SJCRH30 (cell line): Measurements from ENCODE around the gene OR13J1. TPM values are rescaled to one million over a fixed set of nuclear protein-coding genes. Genes with fewer than 3 reads are reported as not detected.
"Not testable (repeated sequence)": the region's sequence is repeated elsewhere in the genome, so short reads cannot be mapped to it uniquely, and the experiment has no call there.

Experiments used
- DNase-seq, 2 experiments: peaks; one replicate each; pipeline ENCODE4 v3.0.0-alpha.2; 2015 to 2020
- H3K27ac ChIP-seq: fragments of 250-450 bp; sonication (Bioruptor Pico); 2 replicates; pipeline ENCODE4 v1.5.1; 2020; ENCODE audit warnings: mild to moderate bottlenecking, moderate library complexity
- H3K27me3 ChIP-seq: fragments of 250-450 bp; sonication (Bioruptor Pico); 2 replicates; pipeline ENCODE4 v1.5.1; 2020; ENCODE audit warnings: mild to moderate bottlenecking, moderate library complexity
- H3K36me3 ChIP-seq: fragments of 250-450 bp; sonication (Bioruptor Pico); 2 replicates; pipeline ENCODE4 v1.5.1; 2020; ENCODE audit warnings: mild to moderate bottlenecking, moderate library complexity
- H3K4me1 ChIP-seq: fragments of 250-450 bp; sonication (Bioruptor Pico); 2 replicates; pipeline ENCODE4 v1.5.1; 2020; ENCODE audit warnings: mild to moderate bottlenecking, moderate library complexity
- H3K4me3 ChIP-seq: fragments of 250-450 bp; sonication (Bioruptor Pico); 2 replicates; pipeline ENCODE4 v1.5.1; 2020; ENCODE audit warnings: mild to moderate bottlenecking, moderate library complexity
- H3K9me3 ChIP-seq: fragments of 250-450 bp; sonication (Bioruptor Pico); replicated peaks from 2 replicates; pipeline ENCODE4 v1.5.1; 2020; ENCODE audit warnings: mild to moderate bottlenecking, moderate library complexity
- total RNA-seq: library from RNA; depleted of rRNA; stranded (reverse); fragments of >200 nt; shearing (Covaris generic); gene quantifications from 2 replicates; pipeline ENCODE4 v1.2.3, GENCODE V29; 2014

Gene OR13J1
- total RNA-seq, 1 experiment from 2014 or later, result not detected

DNA sequence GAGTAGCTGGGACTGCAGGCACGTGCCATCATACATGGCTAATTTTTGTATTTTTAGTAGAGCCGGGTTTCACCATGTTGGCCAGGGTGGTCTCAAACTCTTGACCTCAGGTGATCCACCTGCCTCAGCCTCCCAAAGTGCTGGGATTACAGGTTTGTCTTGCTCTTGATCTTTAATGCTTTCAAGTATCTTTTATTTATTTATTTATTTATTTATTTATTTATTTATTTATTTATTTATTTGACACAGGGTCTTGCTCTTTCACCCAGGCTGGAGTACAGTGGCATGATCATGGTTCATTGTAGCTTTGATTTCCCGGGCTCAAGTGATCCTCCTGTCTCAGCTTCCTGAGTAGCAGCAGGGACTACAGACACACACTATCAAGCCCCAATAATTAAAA lies 14.7 kb upstream of the OR13J1 start:
- H3K4me3 ChIP-seq, H3K27ac ChIP-seq, DNase-seq, H3K4me1 ChIP-seq, H3K27me3 ChIP-seq, H3K36me3 ChIP-seq, H3K9me3 ChIP-seq: not testable (repeated sequence)

DNA sequence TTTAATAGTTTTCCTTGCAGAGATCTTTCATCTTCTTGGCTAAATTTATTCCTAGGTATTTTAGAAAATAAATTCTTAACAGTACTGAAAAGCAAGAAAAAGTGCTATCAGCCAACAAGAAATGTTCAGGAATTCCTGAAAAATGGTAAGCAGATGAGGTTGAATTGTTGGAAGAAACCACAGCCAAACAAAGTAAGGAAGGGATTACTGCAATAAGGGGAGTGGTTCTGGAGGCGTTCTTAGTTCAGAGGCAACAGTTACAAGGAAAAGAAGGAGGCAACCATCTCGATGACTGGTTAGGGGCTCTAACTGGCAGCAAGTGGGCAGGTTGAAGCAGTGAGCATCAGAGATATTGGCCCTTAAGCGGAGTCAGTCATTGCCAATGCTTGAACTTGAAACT lies 12.8 kb upstream of the OR13J1 start:
- Histone ChIP-seq H3K27me3 (no peaks in the 10 kb centered on the region), H3K36me3 (no peaks in the 10 kb centered on the region), H3K27ac (no peak overlapping the region), H3K4me1 (no peaks in the 10 kb centered on the region), H3K4me3 (no peak overlapping the region), H3K9me3 (no peaks in the 10 kb centered on the region)
- DNase-seq, result no peak

DNA sequence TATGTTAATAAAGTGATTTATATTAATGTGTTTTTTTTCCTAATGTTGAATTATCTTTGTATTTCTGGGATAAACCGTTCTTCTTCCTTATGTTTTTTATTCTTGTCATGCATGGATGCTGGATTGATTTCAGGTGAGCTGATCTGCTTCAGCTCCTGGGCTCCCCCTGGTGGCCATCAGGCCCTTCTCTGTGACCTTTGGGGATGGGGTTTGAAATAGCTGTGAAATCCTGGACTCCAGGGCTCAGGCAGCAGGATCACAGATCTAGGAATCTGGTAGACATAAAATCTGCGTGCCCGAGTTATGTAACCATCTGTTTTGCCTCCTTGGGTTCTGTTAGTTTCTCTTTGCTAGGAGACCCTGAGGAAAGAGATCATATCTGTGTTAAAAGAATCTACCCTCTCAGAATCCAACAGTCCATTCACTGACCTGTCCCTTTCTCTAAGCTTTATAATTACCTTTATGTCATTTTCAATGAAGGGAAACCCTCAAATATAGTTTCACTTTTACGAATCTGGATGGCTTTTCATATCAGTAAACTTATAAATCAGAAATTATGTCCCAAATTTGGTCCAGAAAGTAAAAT lies 12.2 kb upstream of the OR13J1 start:
- no peaks in the 10 kb centered on the region for H3K4me1 ChIP-seq
- no peak overlapping the region for H3K27ac ChIP-seq
- H3K9me3 ChIP-seq, result no peaks in the 10 kb centered on the region
- no peak overlapping the region for H3K4me3 ChIP-seq
- peak; percentile 72 to 86 for DNase-seq
- H3K27me3 ChIP-seq, result no peaks in the 10 kb centered on the region
- H3K36me3 ChIP-seq, result no peaks in the 10 kb centered on the region

DNA sequence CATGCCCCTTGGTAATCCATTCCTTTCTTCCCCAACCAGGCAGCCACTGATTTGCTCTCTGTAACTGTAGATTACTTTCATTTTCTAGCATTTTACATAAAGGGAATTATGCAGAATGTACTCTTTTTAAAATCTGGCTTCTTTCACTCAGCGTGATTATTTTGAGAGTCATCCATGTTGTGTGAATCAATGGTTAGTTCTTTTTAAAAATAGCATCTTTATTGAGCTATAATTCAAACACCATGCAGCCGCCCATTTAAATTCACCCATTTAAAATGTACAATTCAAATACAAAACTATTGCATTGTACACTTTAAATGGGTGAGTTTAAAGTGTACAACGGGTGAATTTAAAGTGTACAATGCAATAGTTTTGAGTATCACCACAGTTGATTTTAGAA lies 2.3 kb upstream of the OR13J1 start:
- Histone ChIP-seq H3K4me3 (no peak overlapping the region), H3K36me3 (no peaks in the 10 kb centered on the region), H3K9me3 (peaks cover 3% of the 10 kb centered on the region; the same call in 1 of the 2 replicates), H3K27me3 (no peaks in the 10 kb centered on the region), H3K27ac (no peak overlapping the region), H3K4me1 (no peaks in the 10 kb centered on the region)
- no peak for DNase-seq

DNA sequence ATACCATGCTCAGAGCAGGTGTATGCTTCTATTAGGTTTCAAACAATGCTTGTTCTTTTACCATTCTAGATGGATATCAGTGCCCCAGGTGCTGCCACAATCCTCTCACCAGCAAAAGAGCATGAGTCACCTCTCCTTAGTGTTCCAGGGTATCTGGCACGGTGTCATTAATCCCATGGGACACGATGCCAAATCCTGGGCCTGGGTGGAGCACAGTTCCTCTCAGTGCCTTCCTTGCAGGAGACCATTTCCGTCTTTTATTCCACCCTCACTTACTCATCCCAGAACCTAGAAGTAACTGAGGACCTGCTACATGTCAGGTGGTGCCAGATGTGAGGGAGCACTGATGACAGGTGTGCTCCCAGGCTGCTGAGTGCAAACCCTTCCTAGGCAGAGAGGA lies 1.3 kb upstream of the OR13J1 start:
- DNase-seq, result no peak
- no peak overlapping the region for H3K27ac ChIP-seq
- H3K4me3 ChIP-seq, result no peak overlapping the region
- no peaks in the 10 kb centered on the region for H3K27me3 ChIP-seq
- H3K9me3 ChIP-seq, result no peaks in the 10 kb centered on the region; the same call in 1 of the 2 replicates
- no peaks in the 10 kb centered on the region for H3K36me3 ChIP-seq
- no peaks in the 10 kb centered on the region for H3K4me1 ChIP-seq

DNA sequence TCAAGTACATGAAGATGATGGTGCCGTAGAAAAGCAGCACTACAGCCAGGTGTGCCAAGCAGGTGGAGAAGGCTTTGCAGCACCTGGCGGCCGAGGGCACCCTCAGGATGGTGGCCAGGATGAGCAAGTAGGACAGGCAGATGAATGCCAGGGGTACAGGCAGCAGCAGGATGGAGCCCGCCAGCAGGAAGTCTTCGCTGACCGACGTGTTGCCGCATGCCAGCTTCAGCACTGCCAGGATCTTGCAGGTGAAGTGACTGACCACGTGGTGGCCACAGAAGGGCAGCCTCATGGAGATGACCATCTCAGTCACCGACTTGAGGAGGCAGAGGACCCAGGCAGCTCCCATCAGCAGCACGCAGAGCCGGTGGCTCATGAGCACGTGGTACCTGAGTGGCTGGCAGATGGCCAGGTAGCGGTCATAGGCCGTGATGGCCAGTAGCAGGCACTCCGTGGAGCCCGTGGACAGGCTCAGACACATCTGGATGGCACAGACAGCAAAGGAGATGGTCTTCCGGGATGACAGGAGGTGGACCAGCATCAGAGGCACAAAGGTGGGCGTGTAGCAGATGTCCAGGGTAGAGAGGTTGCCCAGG lies 482 bp downstream of the OR13J1 start:
- no peaks in the 10 kb centered on the region for H3K9me3 ChIP-seq
- no peak overlapping the region for H3K27ac ChIP-seq
- H3K4me3 ChIP-seq, result no peak overlapping the region
- H3K4me1 ChIP-seq, result no peaks in the 10 kb centered on the region
- no peaks in the 10 kb centered on the region for H3K27me3 ChIP-seq
- H3K36me3 ChIP-seq, result no peaks in the 10 kb centered on the region
- DNase-seq, result no peak

DNA sequence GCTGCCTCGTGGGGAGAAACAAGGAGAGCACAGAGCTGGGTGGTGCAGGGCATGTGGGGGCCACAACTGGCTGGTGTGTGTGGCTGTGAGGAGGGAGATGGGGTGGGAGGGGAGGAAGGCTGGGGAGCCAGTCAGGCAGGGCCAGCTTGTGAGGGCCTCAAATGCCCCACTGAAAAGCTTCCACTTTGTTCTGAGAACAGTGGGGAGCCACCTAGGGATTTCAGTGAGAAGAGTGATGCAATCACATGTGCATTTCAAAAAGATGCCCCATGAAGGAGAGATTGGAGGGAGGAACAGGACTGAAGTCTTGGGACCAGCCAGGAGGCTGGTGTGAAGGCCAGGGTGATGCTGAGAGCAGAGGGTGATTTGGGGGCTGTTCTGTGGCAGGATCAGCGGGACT lies 1.3 kb downstream of the OR13J1 start:
- no peaks in the 10 kb centered on the region for H3K36me3 ChIP-seq
- H3K27ac ChIP-seq, result no peak overlapping the region
- H3K27me3 ChIP-seq, result no peaks in the 10 kb centered on the region
- no peak for DNase-seq
- H3K4me3 ChIP-seq, result no peak overlapping the region
- no peaks in the 10 kb centered on the region for H3K9me3 ChIP-seq
- H3K4me1 ChIP-seq, result no peaks in the 10 kb centered on the region

DNA sequence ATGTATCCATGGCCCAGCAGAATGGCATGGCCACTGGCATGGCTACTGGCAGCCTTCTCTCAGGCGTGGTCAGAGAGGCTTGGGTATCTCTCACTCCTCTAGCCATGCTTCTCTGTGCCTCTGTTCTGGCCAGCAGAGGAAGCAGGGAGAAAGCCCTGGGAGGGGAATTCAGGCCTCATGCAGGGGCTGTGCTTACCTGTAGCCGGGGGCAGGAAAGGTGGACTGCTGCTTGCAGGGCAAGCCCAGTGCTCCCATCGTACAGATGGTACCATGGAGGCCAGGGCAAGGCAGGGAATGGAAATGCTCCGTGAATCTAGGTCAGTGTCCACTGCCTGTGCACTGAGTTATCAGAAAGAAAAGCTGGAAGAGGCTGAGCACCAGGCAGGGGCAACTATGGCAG lies 2.7 kb downstream of the OR13J1 start:
- Histone ChIP-seq H3K4me1 (no peaks in the 10 kb centered on the region), H3K27me3 (no peaks in the 10 kb centered on the region), H3K36me3 (no peaks in the 10 kb centered on the region), H3K27ac (no peak overlapping the region), H3K9me3 (no peaks in the 10 kb centered on the region), H3K4me3 (no peak overlapping the region)
- no peak for DNase-seq

DNA sequence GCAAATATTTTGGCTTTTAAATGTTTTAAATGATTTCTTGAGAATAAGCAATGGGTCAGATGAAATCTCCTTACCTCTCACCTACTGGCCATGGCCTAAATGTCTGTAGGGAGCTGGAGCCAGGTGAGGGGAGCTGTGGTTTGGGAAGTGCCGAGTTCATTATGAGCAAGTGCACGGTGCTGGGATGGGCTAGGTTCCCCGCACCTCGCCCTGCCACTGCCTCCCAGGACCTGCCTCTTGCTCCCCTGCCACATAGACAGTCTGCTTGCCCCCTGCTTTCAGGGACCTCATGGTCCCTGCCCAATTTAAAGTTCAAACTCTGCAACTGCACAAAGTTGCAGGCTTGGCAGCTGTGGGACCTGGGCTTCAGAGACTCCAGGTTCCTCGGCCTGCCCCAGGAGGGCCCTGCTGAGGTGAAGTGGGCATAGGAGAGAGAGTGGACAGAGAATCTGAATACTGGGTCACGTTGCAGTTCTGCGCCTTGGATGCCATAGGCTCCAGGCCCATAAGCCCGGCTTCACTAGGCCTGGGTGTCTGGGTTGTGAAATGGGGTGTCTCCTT lies 5.4 kb downstream of the OR13J1 start:
- no peak for DNase-seq
- Histone ChIP-seq H3K4me3 (no peak overlapping the region), H3K4me1 (no peaks in the 10 kb centered on the region), H3K36me3 (no peaks in the 10 kb centered on the region), H3K9me3 (no peaks in the 10 kb centered on the region), H3K27ac (no peak overlapping the region), H3K27me3 (no peaks in the 10 kb centered on the region)

DNA sequence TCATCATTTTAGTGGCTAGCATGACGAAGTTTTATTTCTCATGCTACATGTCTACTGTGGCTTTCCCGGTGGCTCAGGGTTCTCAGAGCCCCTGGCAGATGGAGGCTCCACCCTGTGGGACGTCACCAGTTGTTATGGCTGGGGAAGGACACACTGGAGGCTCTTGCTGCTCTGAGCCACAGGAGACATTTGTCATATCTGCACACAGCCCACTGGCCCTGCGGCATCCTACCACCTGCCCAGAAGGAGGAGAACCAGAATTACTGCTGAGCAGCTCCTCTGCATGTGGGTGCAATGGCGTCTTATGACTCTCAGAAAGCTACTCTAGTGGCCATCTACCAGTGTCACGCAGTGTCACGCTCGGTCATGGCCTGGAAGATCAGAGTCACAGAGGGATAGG lies 6.6 kb downstream of the OR13J1 start:
- no peaks in the 10 kb centered on the region for H3K4me1 ChIP-seq

DNA sequence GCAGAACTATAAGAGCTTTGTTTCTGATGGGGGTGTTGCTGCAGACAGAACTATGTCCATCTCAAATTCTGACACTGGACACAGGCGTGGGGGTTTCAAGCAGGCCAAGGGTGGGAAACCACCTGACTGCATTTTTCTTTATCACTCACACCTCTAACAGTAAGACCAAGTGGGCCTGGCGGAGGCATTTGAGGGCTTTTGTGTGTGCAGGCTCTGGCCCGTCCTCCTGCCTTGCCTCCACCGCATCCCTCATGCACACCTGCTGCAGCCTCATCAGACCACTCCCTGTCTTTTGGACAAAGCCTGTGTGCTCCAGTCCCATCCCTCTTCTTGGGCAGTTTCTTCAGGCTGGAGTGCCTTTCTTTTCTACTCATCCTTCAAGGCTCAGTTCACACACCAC lies 7.9 kb downstream of the OR13J1 start:
- H3K27me3 ChIP-seq, result no peaks in the 10 kb centered on the region
- H3K36me3 ChIP-seq, result no peaks in the 10 kb centered on the region
- H3K4me3 ChIP-seq, result no peak overlapping the region
- H3K27ac ChIP-seq, result no peak overlapping the region
- H3K4me1 ChIP-seq, result no peaks in the 10 kb centered on the region
- DNase-seq, result no peak
- no peaks in the 10 kb centered on the region for H3K9me3 ChIP-seq

More for the DNA sequence above, 6.6 kb downstream of the OR13J1 start:
- no peak for DNase-seq
- no peaks in the 10 kb centered on the region for H3K9me3 ChIP-seq
- no peak overlapping the region for H3K4me3 ChIP-seq
- no peak overlapping the region for H3K27ac ChIP-seq
- H3K36me3 ChIP-seq, result no peaks in the 10 kb centered on the region
- no peaks in the 10 kb centered on the region for H3K27me3 ChIP-seq

DNA sequence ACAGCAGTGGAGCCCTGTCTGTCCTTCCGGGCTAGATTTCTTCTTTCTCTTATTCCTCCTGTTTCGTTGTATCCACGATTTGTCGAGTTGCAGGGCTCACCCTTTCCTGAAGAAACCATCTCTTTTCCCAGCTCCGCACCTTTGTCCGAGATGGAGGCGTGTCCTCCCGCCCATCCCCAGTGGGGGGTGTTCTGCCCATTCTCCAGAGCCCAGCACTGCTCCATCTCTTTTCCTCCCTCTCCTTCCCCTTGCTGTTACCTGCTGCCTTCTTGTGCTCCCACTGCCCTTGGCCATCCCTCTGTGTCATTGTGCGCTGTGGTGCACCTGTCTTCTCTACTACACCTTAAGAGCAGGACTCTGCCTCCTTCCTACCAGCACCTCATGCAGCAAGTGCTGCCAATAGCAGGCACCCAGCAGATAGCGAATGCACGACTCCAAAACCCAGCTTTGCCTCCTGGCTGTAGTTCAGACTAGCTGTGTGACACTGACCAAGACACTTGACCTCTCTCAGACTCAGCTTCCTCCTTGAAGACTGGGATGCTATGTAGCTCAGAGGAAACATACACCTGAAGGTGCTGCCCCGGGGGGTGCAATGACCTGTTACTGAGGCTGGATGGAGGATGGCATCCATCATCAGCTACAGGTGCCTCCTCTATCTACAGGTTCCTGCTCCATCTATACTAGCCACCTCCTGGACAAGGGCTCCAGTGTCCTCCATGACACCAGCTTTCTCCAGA lies 8.9 kb downstream of the OR13J1 start:
- Histone ChIP-seq H3K4me1 (no peaks in the 10 kb centered on the region), H3K27me3 (no peaks in the 10 kb centered on the region), H3K9me3 (no peaks in the 10 kb centered on the region), H3K4me3 (no peak overlapping the region), H3K27ac (no peak overlapping the region), H3K36me3 (no peaks in the 10 kb centered on the region)
- no peak for DNase-seq

DNA sequence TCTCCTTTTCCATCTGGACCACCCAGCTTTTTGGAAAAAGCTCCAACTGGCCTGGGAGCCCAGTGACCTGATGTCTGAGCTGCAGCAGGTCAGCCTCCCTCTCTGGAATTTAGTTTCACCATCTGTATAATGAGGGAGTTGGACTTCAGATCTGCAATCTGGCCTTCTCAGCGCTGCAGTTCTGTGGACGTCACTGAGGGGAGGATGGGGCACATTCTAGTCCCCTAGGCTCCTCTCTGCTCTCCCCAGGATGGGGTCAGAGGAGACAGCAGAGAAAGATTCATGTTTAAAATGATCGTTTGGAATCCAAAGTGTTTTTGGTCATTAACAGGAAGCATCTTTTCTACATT lies 10.2 kb downstream of the OR13J1 start:
- Histone ChIP-seq H3K36me3 (no peaks in the 10 kb centered on the region), H3K4me3 (no peak overlapping the region), H3K4me1 (no peaks in the 10 kb centered on the region), H3K9me3 (no peaks in the 10 kb centered on the region), H3K27ac (no peak overlapping the region), H3K27me3 (no peaks in the 10 kb centered on the region)
- DNase-seq, result no peak

DNA sequence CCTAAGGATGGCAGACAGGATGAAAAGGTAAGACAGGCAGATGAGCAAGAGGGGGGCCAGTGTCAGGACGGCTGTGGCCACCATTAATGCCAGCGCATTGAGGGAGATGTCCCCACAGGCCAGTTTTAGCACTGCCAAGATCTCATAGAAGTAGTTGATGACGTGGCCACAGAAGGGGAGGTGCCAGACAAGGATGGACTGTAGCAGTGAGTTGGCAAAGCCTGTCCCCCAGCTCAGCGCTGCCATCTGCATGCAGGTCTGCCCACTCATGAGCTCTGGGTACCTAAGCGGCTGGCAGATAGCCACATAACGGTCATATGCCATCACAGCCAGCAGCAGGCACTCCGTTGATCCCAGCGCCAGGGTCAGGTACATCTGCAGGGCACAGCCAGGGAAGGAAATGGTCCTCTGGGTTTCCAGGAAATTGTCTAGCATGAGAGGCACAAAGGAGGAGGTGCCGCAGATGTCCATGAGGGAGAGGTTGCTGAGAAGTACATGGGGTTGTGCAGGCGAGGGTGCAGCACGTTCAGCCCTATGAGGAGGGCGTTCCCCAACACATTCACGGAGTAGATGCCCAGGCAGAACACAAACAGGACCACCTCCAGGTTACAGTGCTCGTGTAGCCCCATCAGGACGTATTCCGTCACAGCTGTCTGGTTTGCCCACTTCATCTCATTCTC lies 10.8 kb downstream of the OR13J1 start:
- H3K36me3 ChIP-seq, result no peaks in the 10 kb centered on the region
- no peak for DNase-seq
- H3K4me1 ChIP-seq, result no peaks in the 10 kb centered on the region
- H3K4me3 ChIP-seq, result no peak overlapping the region
- no peaks in the 10 kb centered on the region for H3K27me3 ChIP-seq
- no peaks in the 10 kb centered on the region for H3K9me3 ChIP-seq
- no peak overlapping the region for H3K27ac ChIP-seq

DNA sequence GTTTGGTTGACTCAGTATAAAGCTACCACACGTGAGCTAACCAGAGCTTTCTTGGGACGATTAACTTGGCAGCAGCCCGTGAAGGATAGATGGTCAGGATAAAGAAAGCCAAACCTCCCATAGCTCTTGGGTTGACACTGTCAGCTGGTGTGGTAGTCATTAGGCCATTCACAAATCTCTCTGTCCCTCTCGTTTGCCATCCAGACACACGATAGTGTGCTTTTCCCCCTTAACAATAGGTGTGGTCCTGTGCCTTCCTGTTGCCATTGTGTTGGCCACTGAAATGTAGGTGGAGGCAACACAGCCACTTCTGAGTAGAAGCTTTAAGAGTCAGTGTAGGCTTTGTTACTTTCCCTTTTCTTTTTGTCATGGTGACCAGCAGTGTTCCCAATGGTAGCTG lies 11.7 kb downstream of the OR13J1 start:
- H3K36me3 ChIP-seq, result no peaks in the 10 kb centered on the region
- no peaks in the 10 kb centered on the region for H3K27me3 ChIP-seq
- H3K4me1 ChIP-seq, result no peaks in the 10 kb centered on the region
- H3K4me3 ChIP-seq, result no peak overlapping the region
- no peak overlapping the region for H3K27ac ChIP-seq
- no peak for DNase-seq
- H3K9me3 ChIP-seq, result no peaks in the 10 kb centered on the region
